Skin of body (tissue), 2 donors: ENCODE data around the gene RAB6B. TPM values are rescaled to one million over a fixed set of nuclear protein-coding genes. Genes with fewer than 3 reads are reported as not detected.

Experiments used
- DNase-seq: peaks from one replicate; lab custom pipeline; 2025; lab: John Stamatoyannopoulos, UW
- total RNA-seq: library from RNA; depleted of rRNA; stranded (reverse); fragments of >200 nt; gene quantifications from one replicate; pipeline ENCODE4 v1.2.3, GENCODE V29; 2014

RAB6B gene
- total RNA-seq, 1 donor from 2014 or later, result 1.8 TPM

DNA sequence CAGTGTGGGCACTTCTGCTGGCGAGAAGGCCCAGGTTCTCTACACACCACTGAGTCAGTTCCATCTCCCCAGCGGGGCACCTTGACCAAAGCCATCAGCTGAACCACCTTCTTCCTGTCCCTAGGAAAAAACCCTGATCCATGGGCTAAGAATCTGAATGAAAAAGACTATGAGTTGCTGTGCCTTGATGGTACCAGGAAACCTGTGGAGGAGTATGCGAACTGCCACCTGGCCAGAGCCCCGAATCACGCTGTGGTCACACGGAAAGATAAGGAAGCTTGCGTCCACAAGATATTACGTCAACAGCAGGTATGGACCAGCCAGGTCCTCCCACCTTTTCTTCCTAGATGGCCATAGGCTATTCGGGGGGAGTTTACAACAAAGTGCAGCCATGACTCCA, 120.4 kb downstream of the RAB6B start:
- DNase-seq, result no peak

Other genes starting within 250 kb of the RAB6B start
- gene TOPBP1, start 233.9 kb downstream of the RAB6B start, total RNA-seq, result 39.6 TPM
- gene TF, start 149.5 kb downstream of the RAB6B start, total RNA-seq, result 43.0 TPM
- 33.2 TPM for gene SRPRB, start 90.1 kb downstream of the RAB6B start, total RNA-seq
- gene SLCO2A1, start 134.0 kb upstream of the RAB6B start, total RNA-seq, result 3.7 TPM